ENCODE data around the gene GJA9.
"Not testable (repeated sequence)": the region's sequence is repeated elsewhere in the genome, so short reads cannot be mapped to it uniquely, and the experiment has no call there.

Gene GJA9

GRCh38 chr1:38873027-38873969 lies 8.1 kb downstream of the GJA9 start, which contains the start of gene MYCBP:
MYCBP (minus strand) TSS chr1:38873348; CDS start chr1:38873305, 43 bp downstream.
- DNase-seq (ENCODE audit: low spot score): peak; percentile 99

GRCh38 chr1:38872401-38873026 lies 8.9 kb downstream of the GJA9 start:
- no peak for DNase-seq (ENCODE audit: low spot score)

GRCh38 chr1:38870996-38871395 lies 10.4 kb downstream of the GJA9 start:
- no peak for DNase-seq (ENCODE audit: low spot score)

- no peak for DNase-seq (ENCODE audit: low spot score)
Observed at GRCh38 chr1:38867208-38867607, 14.2 kb downstream of the GJA9 start.

GRCh38 chr1:38865112-38865715 lies 16.2 kb downstream of the GJA9 start:
- DNase-seq (ENCODE audit: low spot score): no peak

- no peak for DNase-seq (ENCODE audit: low spot score)
Observed at GRCh38 chr1:38860454-38860795, 21.0 kb downstream of the GJA9 start.

- DNase-seq (ENCODE audit: low spot score): peak; percentile 100
Observed at GRCh38 chr1:38859561-38860453, 21.6 kb downstream of the GJA9 start, which contains the start of gene RRAGC. RRAGC (minus strand) TSS chr1:38859772; CDS start chr1:38859646, 126 bp downstream.

- peak; percentile 39 for DNase-seq (ENCODE audit: low spot score)
Observed at GRCh38 chr1:38858833-38859560, 22.4 kb downstream of the GJA9 start.

GRCh38 chr1:38852780-38853179 lies 28.6 kb downstream of the GJA9 start:
- no peak for DNase-seq (ENCODE audit: low spot score)

- DNase-seq (ENCODE audit: low spot score): no peak
Observed at GRCh38 chr1:38848071-38848470, 33.3 kb downstream of the GJA9 start.

- DNase-seq (ENCODE audit: low spot score): no peak
Observed at GRCh38 chr1:38846210-38846609, 35.2 kb downstream of the GJA9 start.

GRCh38 chr1:38845088-38845487 lies 36.3 kb downstream of the GJA9 start:
- not testable (repeated sequence) for DNase-seq (ENCODE audit: low spot score)

- DNase-seq (ENCODE audit: low spot score): no peak
Observed at GRCh38 chr1:38840281-38840680, 41.1 kb downstream of the GJA9 start.

GRCh38 chr1:38839363-38839762 lies 42.0 kb downstream of the GJA9 start:
- DNase-seq (ENCODE audit: low spot score): no peak

GRCh38 chr1:38836316-38836715 lies 45.1 kb downstream of the GJA9 start:
- not testable (repeated sequence) for DNase-seq (ENCODE audit: low spot score)

- peak; percentile 60 for DNase-seq (ENCODE audit: low spot score)
Observed at GRCh38 chr1:38834937-38835827, 46.2 kb downstream of the GJA9 start.

- no peak for DNase-seq (ENCODE audit: low spot score)
Observed at GRCh38 chr1:38834221-38834782, 47.1 kb downstream of the GJA9 start.

GRCh38 chr1:38833146-38833545 lies 48.2 kb downstream of the GJA9 start:
- no peak for DNase-seq (ENCODE audit: low spot score)

GRCh38 chr1:38832370-38832734 lies 49.0 kb downstream of the GJA9 start:
- DNase-seq (ENCODE audit: low spot score): no peak
